Measurements from ENCODE around the gene DPY19L3. TPM values are rescaled to one million over a fixed set of nuclear protein-coding genes. Genes with fewer than 3 reads are reported as not detected.
"Not testable (repeated sequence)": the region's sequence is repeated elsewhere in the genome, so short reads cannot be mapped to it uniquely, and the experiment has no call there.

DPY19L3 gene
- total and polyA plus RNA-seq, 4 donors: 36.9 to 53.3 (median 50.7) TPM

DNA sequence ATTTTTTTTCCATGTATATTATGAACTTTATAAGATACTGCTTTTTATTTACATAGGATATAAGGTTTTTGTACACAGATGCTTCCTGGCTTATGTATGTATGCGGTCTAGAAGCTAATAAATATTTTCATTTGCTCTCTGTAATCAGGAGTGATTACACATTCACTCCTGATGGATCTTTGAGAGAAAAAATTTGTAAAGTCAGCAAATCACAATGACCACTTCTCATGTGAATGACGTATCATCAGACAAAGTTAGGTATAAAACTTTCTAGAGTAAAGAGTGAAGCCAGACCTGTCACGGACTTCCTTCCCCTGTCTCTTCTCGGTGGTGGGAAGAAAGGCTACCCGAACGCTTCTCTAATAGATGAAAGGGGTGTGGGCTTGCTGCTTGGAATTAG is 31.1 kb downstream of the DPY19L3 start:
- no peaks in the 10 kb centered on the region for H3K27me3 ChIP-seq (ENCODE audit: control insufficient read depth, insufficient read depth, low read length)
- H3K36me3 ChIP-seq (ENCODE audit: control insufficient read depth, insufficient read depth, low read length): peaks cover 2% of the 10 kb centered on the region
- H3K27ac ChIP-seq (ENCODE audit: low read depth, low read length): no peak overlapping the region
- no peaks in the 10 kb centered on the region for H3K9me3 ChIP-seq (ENCODE audit: control insufficient read depth, insufficient read depth, low read length)
- no peak overlapping the region for H3K4me3 ChIP-seq (ENCODE audit: low read depth, low read length)
- H3K4me1 ChIP-seq (ENCODE audit: control insufficient read depth, insufficient read depth, low read length): no peaks in the 10 kb centered on the region
- DNase-seq (ENCODE audit: low read depth in 4 of 6, low spot score in 6 of 6): no peak
- WGBS (ENCODE audit: insufficient coverage): 83% methylated on average over 1 of the region's 6 CpGs

DNA sequence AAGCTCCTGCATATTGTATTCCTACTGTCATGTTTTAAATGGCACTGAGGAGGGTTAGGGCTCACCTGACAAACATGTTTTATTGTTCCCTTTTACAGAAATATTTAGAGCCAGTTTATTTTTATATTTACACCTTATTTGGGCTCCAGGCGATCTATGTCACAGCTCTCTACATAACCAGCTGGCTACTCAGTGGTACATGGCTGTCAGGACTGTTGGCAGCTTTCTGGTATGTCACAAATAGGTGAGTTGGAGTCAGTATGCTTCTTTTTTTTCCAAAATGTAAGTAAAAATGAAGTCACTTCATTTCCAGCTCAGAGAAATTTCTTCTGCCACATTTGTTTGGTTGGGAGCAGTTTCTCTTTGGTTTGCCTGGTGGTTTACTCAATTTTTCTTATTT is 31.5 kb downstream of the DPY19L3 start:
- H3K4me1 ChIP-seq (ENCODE audit: control insufficient read depth, insufficient read depth, low read length): no peaks in the 10 kb centered on the region
- peaks cover 2% of the 10 kb centered on the region for H3K36me3 ChIP-seq (ENCODE audit: control insufficient read depth, insufficient read depth, low read length)
- H3K27me3 ChIP-seq (ENCODE audit: control insufficient read depth, insufficient read depth, low read length): no peaks in the 10 kb centered on the region
- H3K27ac ChIP-seq (ENCODE audit: low read depth, low read length): no peak overlapping the region
- no peak for DNase-seq (ENCODE audit: low read depth in 4 of 6, low spot score in 6 of 6)
- WGBS (ENCODE audit: insufficient coverage): no CpG with 5 or more reads among the region's 1 CpG
- no peak overlapping the region for H3K4me3 ChIP-seq (ENCODE audit: low read depth, low read length)
- H3K9me3 ChIP-seq (ENCODE audit: control insufficient read depth, insufficient read depth, low read length): no peaks in the 10 kb centered on the region

DNA sequence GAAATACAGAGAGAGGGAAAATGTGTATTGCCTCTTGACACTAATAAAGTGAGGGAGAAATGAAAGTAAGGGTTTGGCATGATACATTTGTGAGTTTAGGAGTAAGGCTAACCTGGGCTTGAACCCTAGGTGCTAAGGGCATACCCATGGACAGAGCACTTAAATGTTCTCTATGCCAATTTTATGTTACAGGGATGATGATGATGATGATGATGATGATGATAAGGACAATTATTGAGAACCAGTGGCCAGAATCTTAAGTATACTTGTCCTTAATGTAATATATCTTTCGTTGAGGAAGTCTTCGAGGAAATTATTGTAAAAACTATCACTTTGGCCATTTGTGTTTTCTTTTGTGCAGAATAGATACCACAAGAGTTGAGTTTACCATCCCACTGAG is 33.2 kb downstream of the DPY19L3 start:
- WGBS (ENCODE audit: insufficient coverage): no CpG with 5 or more reads among the region's 2 CpGs

DNA sequence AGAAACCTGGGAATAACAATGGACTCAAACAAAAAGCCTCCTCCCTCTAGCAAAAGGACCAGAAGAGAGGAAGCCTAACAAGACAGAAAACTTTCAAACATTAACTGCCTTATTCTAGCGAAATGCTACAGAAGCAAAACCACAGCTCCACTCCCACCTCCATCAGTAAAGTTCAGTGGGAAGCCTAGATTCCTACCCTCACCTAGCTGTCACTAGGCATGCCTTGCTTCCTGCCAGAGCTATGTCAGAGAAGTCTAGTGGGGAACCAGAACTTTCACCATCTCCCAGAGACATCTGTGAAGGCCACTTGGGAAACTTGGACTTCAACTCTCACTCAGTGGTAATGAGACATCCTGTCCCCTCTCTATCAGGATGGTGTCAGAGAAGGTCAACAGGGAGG is 37.1 kb downstream of the DPY19L3 start:
- no peak for DNase-seq (ENCODE audit: low read depth in 4 of 6, low spot score in 6 of 6)
- Histone ChIP-seq H3K27ac (ENCODE audit: low read depth, low read length) (no peak overlapping the region), H3K4me3 (ENCODE audit: low read depth, low read length) (no peak overlapping the region), H3K9me3 (ENCODE audit: control insufficient read depth, insufficient read depth, low read length) (no peaks in the 10 kb centered on the region), H3K36me3 (ENCODE audit: control insufficient read depth, insufficient read depth, low read length) (peaks cover 8% of the 10 kb centered on the region), H3K4me1 (ENCODE audit: control insufficient read depth, insufficient read depth, low read length) (no peaks in the 10 kb centered on the region), H3K27me3 (ENCODE audit: control insufficient read depth, insufficient read depth, low read length) (no peaks in the 10 kb centered on the region)
- WGBS (ENCODE audit: insufficient coverage): 100% methylated on average over 1 of the region's 1 CpG

More for the DNA sequence above, 33.2 kb downstream of the DPY19L3 start:
- no peaks in the 10 kb centered on the region for H3K9me3 ChIP-seq (ENCODE audit: control insufficient read depth, insufficient read depth, low read length)
- DNase-seq (ENCODE audit: low read depth in 4 of 6, low spot score in 6 of 6): no peak
- H3K4me1 ChIP-seq (ENCODE audit: control insufficient read depth, insufficient read depth, low read length): no peaks in the 10 kb centered on the region
- peaks cover 6% of the 10 kb centered on the region for H3K36me3 ChIP-seq (ENCODE audit: control insufficient read depth, insufficient read depth, low read length)
- H3K27me3 ChIP-seq (ENCODE audit: control insufficient read depth, insufficient read depth, low read length): no peaks in the 10 kb centered on the region
- no peak overlapping the region for H3K27ac ChIP-seq (ENCODE audit: low read depth, low read length)
- no peak overlapping the region for H3K4me3 ChIP-seq (ENCODE audit: low read depth, low read length)

DNA sequence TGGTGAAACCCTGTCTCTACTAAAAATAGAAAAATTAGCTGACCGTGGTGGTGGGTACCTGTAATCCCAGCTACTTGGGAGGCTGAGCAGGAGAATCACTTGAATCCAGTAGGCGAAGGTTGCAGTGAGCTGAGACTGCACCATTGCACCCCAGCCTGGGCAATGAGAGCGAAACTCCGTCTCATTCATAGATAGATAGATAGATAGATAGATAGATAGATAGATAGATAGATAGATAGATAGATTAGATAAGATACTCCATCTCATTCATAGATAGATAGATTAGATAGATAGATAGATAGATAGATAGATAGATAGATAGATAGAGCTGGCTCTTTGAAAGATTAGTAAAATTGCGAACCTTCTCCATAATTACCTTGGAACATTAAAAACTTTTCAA is 42.0 kb downstream of the DPY19L3 start:
- H3K9me3 ChIP-seq (ENCODE audit: control insufficient read depth, insufficient read depth, low read length); H3K4me3 ChIP-seq (ENCODE audit: low read depth, low read length); DNase-seq (ENCODE audit: low read depth in 4 of 6, low spot score in 6 of 6); H3K4me1 ChIP-seq (ENCODE audit: control insufficient read depth, insufficient read depth, low read length); H3K27me3 ChIP-seq (ENCODE audit: control insufficient read depth, insufficient read depth, low read length); H3K27ac ChIP-seq (ENCODE audit: low read depth, low read length); H3K36me3 ChIP-seq (ENCODE audit: control insufficient read depth, insufficient read depth, low read length): not testable (repeated sequence)
- 93% methylated on average over 2 of the region's 5 CpGs for WGBS (ENCODE audit: insufficient coverage)

DNA sequence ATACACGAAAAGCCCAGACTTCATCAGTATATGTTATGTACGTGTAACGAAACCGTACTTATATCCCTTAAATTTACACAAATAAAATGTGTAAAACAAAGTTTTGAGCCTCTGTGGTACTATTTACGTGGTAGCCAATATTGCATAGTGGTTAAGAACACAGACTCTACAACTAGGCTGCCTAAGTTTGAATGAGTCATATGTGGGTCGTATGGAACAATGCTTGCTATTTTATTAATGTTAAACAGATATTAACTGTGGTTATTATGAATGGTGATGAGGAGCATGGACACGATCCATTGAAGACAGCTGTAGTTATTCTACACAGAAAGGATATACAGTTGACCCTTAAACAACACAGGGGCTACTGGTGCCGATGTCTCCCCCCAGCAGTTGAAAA is 42.5 kb downstream of the DPY19L3 start:
- peaks cover 6% of the 10 kb centered on the region for H3K36me3 ChIP-seq (ENCODE audit: control insufficient read depth, insufficient read depth, low read length)
- no peak overlapping the region for H3K27ac ChIP-seq (ENCODE audit: low read depth, low read length)
- H3K9me3 ChIP-seq (ENCODE audit: control insufficient read depth, insufficient read depth, low read length): no peaks in the 10 kb centered on the region
- no peaks in the 10 kb centered on the region for H3K4me1 ChIP-seq (ENCODE audit: control insufficient read depth, insufficient read depth, low read length)
- DNase-seq (ENCODE audit: low read depth in 4 of 6, low spot score in 6 of 6): no peak
- H3K4me3 ChIP-seq (ENCODE audit: low read depth, low read length): no peak overlapping the region
- no peaks in the 10 kb centered on the region for H3K27me3 ChIP-seq (ENCODE audit: control insufficient read depth, insufficient read depth, low read length)
- WGBS (ENCODE audit: insufficient coverage): no CpG with 5 or more reads among the region's 8 CpGs

DNA sequence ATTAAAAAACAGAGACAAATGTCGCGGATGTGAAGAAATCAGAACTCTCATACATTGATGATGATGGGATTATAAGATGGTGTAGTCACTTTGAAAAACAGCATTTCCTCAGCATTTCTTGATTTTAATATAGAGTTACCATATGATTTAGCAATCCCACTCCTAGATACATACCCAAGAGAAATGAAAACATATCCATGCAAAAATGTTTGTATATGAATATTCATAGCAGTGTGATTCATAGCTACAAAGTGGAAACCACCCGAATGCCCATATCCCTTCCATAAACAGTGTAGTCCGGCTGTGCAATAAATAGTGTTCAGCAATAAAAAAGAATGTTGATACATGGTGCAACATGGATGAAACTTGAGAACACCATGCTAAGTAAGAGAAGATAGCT is 44.6 kb downstream of the DPY19L3 start:
- DNase-seq (ENCODE audit: low read depth in 4 of 6, low spot score in 6 of 6): no peak
- H3K4me1 ChIP-seq (ENCODE audit: control insufficient read depth, insufficient read depth, low read length): no peaks in the 10 kb centered on the region
- no peaks in the 10 kb centered on the region for H3K27me3 ChIP-seq (ENCODE audit: control insufficient read depth, insufficient read depth, low read length)
- H3K4me3 ChIP-seq (ENCODE audit: low read depth, low read length): no peak overlapping the region
- H3K9me3 ChIP-seq (ENCODE audit: control insufficient read depth, insufficient read depth, low read length): no peaks in the 10 kb centered on the region
- WGBS (ENCODE audit: insufficient coverage): no CpG with 5 or more reads among the region's 4 CpGs
- no peaks in the 10 kb centered on the region for H3K36me3 ChIP-seq (ENCODE audit: control insufficient read depth, insufficient read depth, low read length)
- no peak overlapping the region for H3K27ac ChIP-seq (ENCODE audit: low read depth, low read length)

DNA sequence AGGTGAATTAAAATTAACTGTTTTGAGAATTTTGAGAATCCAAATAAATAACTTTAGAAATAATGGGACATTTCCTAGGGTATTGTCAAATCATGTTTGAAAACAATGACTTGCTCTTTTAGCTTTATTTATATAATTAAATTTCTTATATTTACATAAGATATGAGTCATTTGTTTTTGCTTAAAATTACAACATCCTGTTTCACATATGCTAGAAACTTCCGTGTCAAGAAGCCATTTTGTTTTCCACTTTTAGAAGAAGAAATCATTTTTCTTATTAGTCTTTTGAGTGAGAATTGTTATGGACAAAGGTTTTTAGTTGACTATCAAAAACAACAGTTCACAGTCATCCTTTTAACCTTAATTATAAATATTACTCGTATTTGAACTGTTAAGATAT is 48.2 kb downstream of the DPY19L3 start:
- Histone ChIP-seq H3K27me3 (ENCODE audit: control insufficient read depth, insufficient read depth, low read length) (no peaks in the 10 kb centered on the region), H3K9me3 (ENCODE audit: control insufficient read depth, insufficient read depth, low read length) (no peaks in the 10 kb centered on the region), H3K4me1 (ENCODE audit: control insufficient read depth, insufficient read depth, low read length) (no peaks in the 10 kb centered on the region), H3K4me3 (ENCODE audit: low read depth, low read length) (no peak overlapping the region), H3K27ac (ENCODE audit: low read depth, low read length) (no peak overlapping the region), H3K36me3 (ENCODE audit: control insufficient read depth, insufficient read depth, low read length) (peaks cover 12% of the 10 kb centered on the region)
- no peak for DNase-seq (ENCODE audit: low read depth in 4 of 6, low spot score in 6 of 6)
- WGBS (ENCODE audit: insufficient coverage): no CpG with 5 or more reads among the region's 2 CpGs

DNA sequence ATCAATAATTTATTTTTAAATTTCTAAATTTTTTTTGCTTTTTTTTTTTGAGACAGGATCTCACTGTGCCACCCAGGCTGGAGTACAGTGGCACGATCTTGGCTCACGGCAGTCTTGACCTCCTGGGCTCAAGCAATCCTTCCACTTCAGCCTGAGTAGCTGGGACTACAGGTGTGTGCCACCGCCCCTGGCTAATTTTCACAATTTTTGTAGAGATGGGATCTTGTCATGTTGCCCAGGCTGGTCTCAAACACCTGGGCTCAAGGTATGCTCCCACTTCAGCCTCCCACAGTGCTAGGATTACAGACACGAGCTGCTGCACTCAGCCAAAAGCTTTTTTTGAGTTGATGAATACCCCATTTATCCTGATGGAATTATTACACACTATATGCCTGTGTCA is 50.8 kb downstream of the DPY19L3 start:
- Histone ChIP-seq H3K9me3 (ENCODE audit: control insufficient read depth, insufficient read depth, low read length) (no peaks in the 10 kb centered on the region), H3K4me3 (ENCODE audit: low read depth, low read length) (no peak overlapping the region), H3K36me3 (ENCODE audit: control insufficient read depth, insufficient read depth, low read length) (peaks cover 12% of the 10 kb centered on the region), H3K4me1 (ENCODE audit: control insufficient read depth, insufficient read depth, low read length) (no peaks in the 10 kb centered on the region), H3K27ac (ENCODE audit: low read depth, low read length) (no peak overlapping the region), H3K27me3 (ENCODE audit: control insufficient read depth, insufficient read depth, low read length) (no peaks in the 10 kb centered on the region)
- DNase-seq (ENCODE audit: low read depth in 4 of 6, low spot score in 6 of 6): no peak
- WGBS (ENCODE audit: insufficient coverage): 93% methylated on average over 4 of the region's 4 CpGs

DNA sequence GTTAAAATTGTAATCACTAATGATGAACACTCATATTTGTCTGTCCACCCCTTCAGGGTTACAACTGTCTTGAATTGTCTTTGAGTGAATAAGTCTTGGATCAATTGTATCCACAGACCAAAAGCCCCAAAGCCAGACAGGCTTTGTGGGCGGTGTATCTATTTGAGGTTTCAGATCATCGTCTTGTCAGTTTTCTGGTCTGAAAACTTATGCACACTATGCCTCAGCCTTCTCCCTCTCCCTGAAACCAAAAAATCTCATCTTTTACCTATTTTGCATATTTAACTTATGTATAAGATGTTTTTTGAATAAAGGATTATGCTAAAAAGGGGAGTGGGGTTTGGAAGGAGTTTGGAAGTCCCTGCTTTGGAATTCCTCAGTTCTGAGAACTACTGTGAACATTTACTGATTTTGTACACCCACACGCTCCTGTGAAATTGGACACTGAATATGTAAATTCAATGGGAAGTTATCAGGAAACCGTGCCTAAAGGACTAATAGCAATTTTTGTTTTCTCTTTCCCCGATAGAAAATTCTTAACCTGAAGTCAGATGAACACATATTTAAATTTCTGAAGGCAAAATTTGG is 52.1 kb downstream of the DPY19L3 start:
- H3K36me3 ChIP-seq (ENCODE audit: control insufficient read depth, insufficient read depth, low read length): peaks cover 12% of the 10 kb centered on the region
- no peaks in the 10 kb centered on the region for H3K9me3 ChIP-seq (ENCODE audit: control insufficient read depth, insufficient read depth, low read length)
- no peak overlapping the region for H3K27ac ChIP-seq (ENCODE audit: low read depth, low read length)
- DNase-seq (ENCODE audit: low read depth in 4 of 6, low spot score in 6 of 6): no peak
- no peak overlapping the region for H3K4me3 ChIP-seq (ENCODE audit: low read depth, low read length)
- no peaks in the 10 kb centered on the region for H3K4me1 ChIP-seq (ENCODE audit: control insufficient read depth, insufficient read depth, low read length)
- no CpG with 5 or more reads among the region's 5 CpGs for WGBS (ENCODE audit: insufficient coverage)
- H3K27me3 ChIP-seq (ENCODE audit: control insufficient read depth, insufficient read depth, low read length): no peaks in the 10 kb centered on the region

Data from spinal cord (tissue), 10 donors.